Panc1 (cell line): Measurements from ENCODE around the gene INPP5E. TPM values are rescaled to one million over a fixed set of nuclear protein-coding genes. Genes with fewer than 3 reads are reported as not detected.

Source experiments
- ATAC-seq: fragments of 200-7000 bp; cut with Tn5 transposase; 2 replicates; pipeline ENCODE4 v1.9.1; 2020; ENCODE audit warnings: mild to moderate bottlenecking, moderate library complexity
- BruUV-seq: library from RNA; stranded (reverse); fragments of 400-500 nt; replicated peaks from 2 replicates; lab custom pipeline; 2021; lab: Mats Ljungman, UMichigan
- CTCF ChIA-PET: fragments of 300-600 bp; sonication (Branson Sonifier 250); formaldehyde crosslinking; loops from one replicate; lab custom pipeline; 2022; ENCODE audit warnings: antibody characterized with exemption; lab: Charles Lee
- POLR2A ChIA-PET: fragments of 300-600 bp; sonication (Branson Sonifier 250); formaldehyde crosslinking; loops from one replicate; lab custom pipeline; 2022; ENCODE audit warnings: antibody characterized with exemption; lab: Charles Lee
- DNase-seq: peaks from one replicate; pipeline ENCODE4 v3.0.0-alpha.2; 2010; ENCODE audit warnings: low read depth, low spot score
- H3K27ac ChIP-seq: 2 replicates; pipeline ENCODE4 v1.5.1; 2011; ENCODE audit warnings: mild to moderate bottlenecking, low read length, inconsistent platforms
- H3K27me3 ChIP-seq: fragments of 200-500 bp; sonication (Bioruptor generic); 2 replicates; pipeline ENCODE4 v1.6.0; 2014; ENCODE audit warnings: low read length, inconsistent platforms; ENCODE audit not compliant: control insufficient read depth, insufficient read depth
- H3K36me3 ChIP-seq: fragments of 200-500 bp; sonication (Bioruptor generic); 2 replicates; pipeline ENCODE4 v1.5.1; 2014; ENCODE audit warnings: inconsistent platforms, mild to moderate bottlenecking, low read length, moderate library complexity; ENCODE audit not compliant: control insufficient read depth, insufficient read depth
- H3K4me1 ChIP-seq: 2 replicates; pipeline ENCODE4 v1.5.1; 2011; ENCODE audit warnings: inconsistent platforms, mild to moderate bottlenecking, low read length, moderate library complexity; ENCODE audit not compliant: control insufficient read depth, insufficient read depth
- H3K4me3 ChIP-seq, 2 experiments: 2 replicates each; pipeline ENCODE4 v1.5.1; 2011 to 2012; ENCODE audit warnings: low read depth in 2 of 2, low read length in 2 of 2, mild to moderate bottlenecking in 2 of 2, inconsistent platforms in 1 of 2, moderate library complexity in 1 of 2
- H3K9me3 ChIP-seq: fragments of 200-500 bp; sonication (Bioruptor generic); 2 replicates; pipeline ENCODE4 v1.5.1; 2014; ENCODE audit warnings: low read depth, mild to moderate bottlenecking, inconsistent platforms, low read length, moderate library complexity; ENCODE audit not compliant: control insufficient read depth, insufficient read depth
- POLR2AphosphoS5 ChIP-seq: IDR thresholded peaks from 2 replicates; pipeline ENCODE4 v1.6.1; 2012; ENCODE audit warnings: mild to moderate bottlenecking, low read depth, low read length, moderate library complexity
- SIN3A ChIP-seq: IDR thresholded peaks from 2 replicates; pipeline ENCODE4 v1.6.1; 2012; ENCODE audit warnings: low read depth, mild to moderate bottlenecking, low read length, moderate library complexity, borderline replicate concordance; ENCODE audit not compliant: insufficient read depth
- TCF7L2 ChIP-seq: IDR thresholded peaks from 2 replicates; pipeline ENCODE4 v1.6.1; 2011; ENCODE audit warnings: mild to moderate bottlenecking, low read depth, low read length, inconsistent platforms
- in situ Hi-C: cut with HindIII; loops from 2 replicates; pipeline ENCODE4 v1.10.0; 2016; ENCODE audit warnings: low sequenced_read_pairs, low pct_unique_long_range_greater_than_20kb
- intact Hi-C: fragments of 100-400 bp; cut with micrococcal nuclease; formaldehyde crosslinking; loops from one replicate; pipeline ENCODE4 v1.10.0; 2022; ENCODE audit not compliant: unreplicated experiment
- total RNA-seq: library from RNA; stranded (reverse); gene quantifications from one replicate; pipeline ENCODE4 v1.2.1, GENCODE V29; 2021; ENCODE audit not compliant: unreplicated experiment
- TF ChIP-seq, protein P1 (sequence below), 2 experiments: IDR thresholded peaks; 2 replicates each; pipeline ENCODE4 v1.6.1; 2011 to 2012; ENCODE audit warnings: low read depth in 2 of 2, control low read depth in 1 of 2, low read length in 1 of 2, mild to moderate bottlenecking in 1 of 2, moderate library complexity in 1 of 2; ENCODE audit not compliant: insufficient read depth in 1 of 2
- TF ChIP-seq, protein P2 (sequence below): fragments of 450-650 bp; IDR thresholded peaks from 2 replicates; pipeline ENCODE4 v1.5.1; 2017; ENCODE audit warnings: mild to moderate bottlenecking

INPP5E gene
- total RNA-seq, 1 experiment from 2014 or later, result 14.1 TPM

DNA sequence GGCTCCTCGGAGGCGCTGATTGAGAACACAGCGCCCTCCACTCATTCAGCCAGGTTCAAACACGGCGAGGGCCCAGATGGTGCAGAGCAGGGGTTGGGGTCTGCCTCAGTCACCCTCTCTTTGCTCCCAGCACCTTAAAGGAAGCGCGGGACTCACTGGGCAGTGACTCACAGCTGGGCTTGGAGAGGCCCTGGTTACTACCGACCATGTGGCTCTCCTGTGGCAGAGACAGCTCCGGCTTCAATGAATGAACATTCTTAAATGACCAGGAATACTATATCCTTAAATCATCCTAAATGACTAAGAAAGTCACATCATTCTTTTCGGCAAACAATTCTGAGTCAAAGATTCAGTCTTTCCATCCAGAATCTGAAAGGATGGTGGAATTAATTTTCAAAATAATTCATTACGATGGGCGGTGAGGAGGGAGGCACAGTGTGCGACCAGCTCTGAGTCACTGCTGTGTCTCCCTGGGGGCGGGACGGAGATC, 1.6 kb upstream of the INPP5E start:
- Histone ChIP-seq H3K36me3 (no peaks in the 10 kb centered on the region; the same call in 1 of the 2 replicates), H3K27me3 (no peaks in the 10 kb centered on the region), H3K9me3 (no peaks in the 10 kb centered on the region), H3K27ac (no peak overlapping the region), H3K4me1 (no peaks in the 10 kb centered on the region), H3K4me3 (no peak overlapping the region)
- no peak for TF ChIP-seq SIN3A
- no peak for TF ChIP-seq TCF7L2
- TF ChIP-seq, protein P1, sequence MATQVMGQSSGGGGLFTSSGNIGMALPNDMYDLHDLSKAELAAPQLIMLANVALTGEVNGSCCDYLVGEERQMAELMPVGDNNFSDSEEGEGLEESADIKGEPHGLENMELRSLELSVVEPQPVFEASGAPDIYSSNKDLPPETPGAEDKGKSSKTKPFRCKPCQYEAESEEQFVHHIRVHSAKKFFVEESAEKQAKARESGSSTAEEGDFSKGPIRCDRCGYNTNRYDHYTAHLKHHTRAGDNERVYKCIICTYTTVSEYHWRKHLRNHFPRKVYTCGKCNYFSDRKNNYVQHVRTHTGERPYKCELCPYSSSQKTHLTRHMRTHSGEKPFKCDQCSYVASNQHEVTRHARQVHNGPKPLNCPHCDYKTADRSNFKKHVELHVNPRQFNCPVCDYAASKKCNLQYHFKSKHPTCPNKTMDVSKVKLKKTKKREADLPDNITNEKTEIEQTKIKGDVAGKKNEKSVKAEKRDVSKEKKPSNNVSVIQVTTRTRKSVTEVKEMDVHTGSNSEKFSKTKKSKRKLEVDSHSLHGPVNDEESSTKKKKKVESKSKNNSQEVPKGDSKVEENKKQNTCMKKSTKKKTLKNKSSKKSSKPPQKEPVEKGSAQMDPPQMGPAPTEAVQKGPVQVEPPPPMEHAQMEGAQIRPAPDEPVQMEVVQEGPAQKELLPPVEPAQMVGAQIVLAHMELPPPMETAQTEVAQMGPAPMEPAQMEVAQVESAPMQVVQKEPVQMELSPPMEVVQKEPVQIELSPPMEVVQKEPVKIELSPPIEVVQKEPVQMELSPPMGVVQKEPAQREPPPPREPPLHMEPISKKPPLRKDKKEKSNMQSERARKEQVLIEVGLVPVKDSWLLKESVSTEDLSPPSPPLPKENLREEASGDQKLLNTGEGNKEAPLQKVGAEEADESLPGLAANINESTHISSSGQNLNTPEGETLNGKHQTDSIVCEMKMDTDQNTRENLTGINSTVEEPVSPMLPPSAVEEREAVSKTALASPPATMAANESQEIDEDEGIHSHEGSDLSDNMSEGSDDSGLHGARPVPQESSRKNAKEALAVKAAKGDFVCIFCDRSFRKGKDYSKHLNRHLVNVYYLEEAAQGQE (IDR thresholded peaks at IDR 0.05; ENCODE audit: insufficient read depth in 1 of 2, low read depth in 2 of 2, low read length in 1 of 2), result no peak
- TF ChIP-seq, protein P2, sequence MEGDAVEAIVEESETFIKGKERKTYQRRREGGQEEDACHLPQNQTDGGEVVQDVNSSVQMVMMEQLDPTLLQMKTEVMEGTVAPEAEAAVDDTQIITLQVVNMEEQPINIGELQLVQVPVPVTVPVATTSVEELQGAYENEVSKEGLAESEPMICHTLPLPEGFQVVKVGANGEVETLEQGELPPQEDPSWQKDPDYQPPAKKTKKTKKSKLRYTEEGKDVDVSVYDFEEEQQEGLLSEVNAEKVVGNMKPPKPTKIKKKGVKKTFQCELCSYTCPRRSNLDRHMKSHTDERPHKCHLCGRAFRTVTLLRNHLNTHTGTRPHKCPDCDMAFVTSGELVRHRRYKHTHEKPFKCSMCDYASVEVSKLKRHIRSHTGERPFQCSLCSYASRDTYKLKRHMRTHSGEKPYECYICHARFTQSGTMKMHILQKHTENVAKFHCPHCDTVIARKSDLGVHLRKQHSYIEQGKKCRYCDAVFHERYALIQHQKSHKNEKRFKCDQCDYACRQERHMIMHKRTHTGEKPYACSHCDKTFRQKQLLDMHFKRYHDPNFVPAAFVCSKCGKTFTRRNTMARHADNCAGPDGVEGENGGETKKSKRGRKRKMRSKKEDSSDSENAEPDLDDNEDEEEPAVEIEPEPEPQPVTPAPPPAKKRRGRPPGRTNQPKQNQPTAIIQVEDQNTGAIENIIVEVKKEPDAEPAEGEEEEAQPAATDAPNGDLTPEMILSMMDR, result no peak
- TF ChIP-seq POLR2AphosphoS5, result no peak
- CTCF ChIA-PET, result interaction anchor here (0.6 kb wide), 1 partner anchor 11 kb away, joined by 4 read pairs; no protein-coding TSS in a partner anchor
- intact Hi-C loops, result no loop called here
- DNase-seq (no peak), ATAC-seq (no peak)
- POLR2A ChIA-PET, result interaction anchor here (0.6 kb wide), 1 partner anchor 15 kb away, joined by 7 read pairs; no protein-coding TSS in a partner anchor
- no TSS peak for BruUV-seq
- in situ Hi-C loops, result no loop called here

DNA sequence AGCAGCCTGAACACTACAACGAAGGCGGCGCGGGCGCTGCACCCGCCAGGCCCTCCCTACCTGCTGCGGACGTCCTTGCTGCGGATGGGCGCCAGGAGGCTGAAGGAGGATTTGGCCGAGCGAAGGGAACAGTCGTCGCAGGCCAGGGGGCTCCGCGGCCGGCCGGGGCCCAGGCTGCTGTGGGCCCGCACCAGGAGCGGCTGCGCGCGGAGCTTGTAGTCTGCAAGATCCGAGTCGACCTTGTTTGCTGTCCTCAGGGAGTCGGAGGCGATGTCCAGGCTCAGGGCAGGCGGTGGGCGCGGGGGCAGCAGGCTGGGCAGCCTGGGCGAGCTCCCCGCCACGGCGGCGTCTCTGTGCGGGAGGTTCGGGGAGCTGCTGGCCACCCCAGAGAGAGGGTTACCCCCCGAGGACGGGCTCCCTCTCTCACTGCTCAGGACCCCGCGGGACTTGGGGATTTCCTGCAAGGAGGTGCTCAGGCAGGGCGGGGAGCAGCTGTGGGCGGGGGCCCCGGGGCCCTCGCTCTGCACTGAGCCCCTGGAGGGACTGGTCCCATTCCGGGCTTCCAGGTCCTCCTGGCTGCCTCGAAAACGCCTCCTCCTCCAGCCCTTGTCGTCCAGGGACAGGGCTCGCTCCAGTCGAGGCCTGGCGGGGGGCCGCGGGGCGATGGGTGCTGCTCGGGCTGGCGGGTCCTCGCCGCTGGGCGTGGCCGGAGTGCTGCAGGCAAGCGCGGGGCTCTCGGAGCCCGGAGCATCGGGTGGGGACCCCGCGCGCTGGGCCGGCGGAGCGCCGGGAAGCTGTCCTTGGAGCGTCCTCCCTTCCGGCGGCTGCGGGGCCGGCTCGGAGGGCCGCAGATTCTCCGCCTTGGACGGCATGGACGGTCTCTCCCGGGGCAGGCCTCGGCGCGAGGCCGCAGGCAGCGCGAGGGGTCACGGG, 831 bp downstream of the INPP5E start:
- CTCF ChIA-PET, result interaction anchor here (0.5 to 0.6 kb wide), 2 partner anchors 42 to 263 kb away, joined by 5 to 8 read pairs; no protein-coding TSS in a partner anchor
- ATAC-seq (peak; percentile 57), DNase-seq (no peak)
- TF ChIP-seq TCF7L2 (no peak), POLR2AphosphoS5 (no peak), SIN3A (no peak)
- TF ChIP-seq, protein P1 (IDR thresholded peaks at IDR 0.05; ENCODE audit: insufficient read depth in 1 of 2, low read depth in 2 of 2, low read length in 1 of 2), result no peak
- TF ChIP-seq, protein P2, result no peak
- H3K27me3 ChIP-seq, result no peaks in the 10 kb centered on the region
- no peaks in the 10 kb centered on the region for H3K9me3 ChIP-seq
- H3K4me1 ChIP-seq, result no peaks in the 10 kb centered on the region
- POLR2A ChIA-PET, result no interaction called here
- peak overlapping the region; percentile 54 for H3K27ac ChIP-seq
- no peaks in the 10 kb centered on the region; the same call in 1 of the 2 replicates for H3K36me3 ChIP-seq
- H3K4me3 ChIP-seq, result peak overlapping the region; percentile 62 to 69
- intact Hi-C loops, result no loop called here
- no TSS peak for BruUV-seq
- in situ Hi-C loops, result no loop called here
